Vagina (tissue), 2 donors: ENCODE data around the gene NDUFS7.

Experiments
- CTCF ChIP-seq, 3 experiments: fragments of 450-650 bp in 2 of 3; fragments of 200-600 bp in 1 of 3; sonication (generic) in 1 of 3; IDR thresholded peaks; one replicate each; pipeline ENCODE4 v1.5.1; 2017 to 2019; ENCODE audit warnings: antibody characterized with exemption in 3 of 3, mild to moderate bottlenecking in 2 of 3, moderate library complexity in 2 of 3
- POLR2A ChIP-seq, 2 donors: fragments of 450-650 bp; IDR thresholded peaks; one replicate each; pipeline ENCODE4 v1.6.1; 2017; ENCODE audit warnings: antibody characterized with exemption in 2 of 2, mild to moderate bottlenecking in 2 of 2, moderate library complexity in 2 of 2
- POLR2AphosphoS5 ChIP-seq, 2 donors: sonication (generic); formaldehyde crosslinking; IDR thresholded peaks; one replicate each; pipeline ENCODE4 v1.9.0; 2017; ENCODE audit warnings: antibody characterized with exemption in 2 of 2, mild to moderate bottlenecking in 2 of 2, low read depth in 1 of 2; ENCODE audit not compliant: insufficient read depth in 1 of 2

GRCh38 chr19:1366296-1366695, 17.4 kb upstream of the NDUFS7 start:
- TF ChIP-seq CTCF (IDR thresholded peaks at IDR 0.05) (no peak), POLR2AphosphoS5 (IDR thresholded peaks at IDR 0.05; ENCODE audit: insufficient read depth in 1 of 2, low read depth in 1 of 2) (no peak), POLR2A (IDR thresholded peaks at IDR 0.05) (no peak)
